Tibial nerve (tissue), 4 donors: ENCODE data around the gene WNT9A. TPM values are rescaled to one million over a fixed set of nuclear protein-coding genes. Genes with fewer than 3 reads are reported as not detected.

Experiments used
- DNase-seq, 2 donors: peaks; one replicate each; pipeline ENCODE4 v3.0.0-alpha.2; 2019; ENCODE audit warnings: low spot score in 2 of 2
- H3K27ac ChIP-seq, 4 donors: fragments of 200-600 bp; sonication (generic) in 3 of 4; one replicate each; pipeline ENCODE4 v1.5.1; 2017 to 2019; ENCODE audit warnings: mild to moderate bottlenecking in 1 of 4
- H3K27me3 ChIP-seq, 2 donors: fragments of 200-600 bp; sonication (generic) in 1 of 2; one replicate each; pipeline versions ENCODE4 v1.5.1 to v1.6.0; 2017 to 2019
- H3K36me3 ChIP-seq, 3 donors: fragments of 200-600 bp; sonication (generic); one replicate each; pipeline ENCODE4 v1.5.1; 2018 to 2019
- H3K4me1 ChIP-seq, 4 donors: fragments of 200-600 bp; sonication (generic) in 3 of 4; one replicate each; pipeline ENCODE4 v1.5.1; 2017 to 2019
- H3K4me3 ChIP-seq, 4 donors: fragments of 200-600 bp; sonication (generic) in 3 of 4; one replicate each; pipeline ENCODE4 v1.5.1; 2017 to 2019; ENCODE audit warnings: mild to moderate bottlenecking in 1 of 4, moderate library complexity in 1 of 4
- H3K9me3 ChIP-seq, 4 donors: fragments of 200-600 bp; sonication (generic) in 3 of 4; one replicate each; pipeline ENCODE4 v1.5.1; 2017 to 2019
- CTCF ChIP-seq, 5 experiments: fragments of 200-600 bp in 3 of 5; fragments of 450-650 bp in 2 of 5; sonication (generic) in 3 of 5; IDR thresholded peaks; one replicate each; pipeline ENCODE4 v1.5.1; 2016 to 2019; ENCODE audit warnings: antibody characterized with exemption in 5 of 5, mild to moderate bottlenecking in 3 of 5, moderate library complexity in 2 of 5
- EP300 ChIP-seq, 2 donors: sonication (generic); formaldehyde crosslinking; IDR thresholded peaks; one replicate each; pipeline ENCODE4 v1.6.1; 2017; ENCODE audit warnings: antibody characterized with exemption in 2 of 2, mild to moderate bottlenecking in 1 of 2
- POLR2A ChIP-seq, 2 donors: fragments of 450-650 bp; IDR thresholded peaks; one replicate each; pipeline ENCODE4 v1.6.1; 2017; ENCODE audit warnings: antibody characterized with exemption in 2 of 2, mild to moderate bottlenecking in 2 of 2, moderate library complexity in 2 of 2
- WGBS, 2 donors: methylation state at CpG; one replicate each; pipeline ENCODE4 v1.1.5; 2018; 5-methylcytosine and 5-hydroxymethylcytosine counted together
- total RNA-seq, 4 donors: library from RNA; depleted of rRNA; stranded (reverse); fragments of >200 nt; gene quantifications; one replicate each; pipeline ENCODE4 v1.1.0, GENCODE V29; 2016

Gene WNT9A
- total RNA-seq, 4 donors from 2014 or later: 5.1 to 12.8 (median 8.5) TPM

GRCh38 chr1:227886993-227887696 lies 60.6 kb downstream of the WNT9A start:
- peak overlapping the region; percentile 34 to 61 (median 52) for H3K4me3 ChIP-seq
- TF ChIP-seq CTCF (IDR thresholded peaks at IDR 0.05) (no peak), POLR2A (IDR thresholded peaks at IDR 0.05) (peak in 1 of 2 donors; percentile 15), EP300 (IDR thresholded peaks at IDR 0.05) (peak in 1 of 2 donors; percentile 20)
- peaks cover 2 to 11% of the 10 kb centered on the region in 2 donors for H3K27me3 ChIP-seq
- H3K4me1 ChIP-seq: peaks cover 0 to 59% (median 21%) of the 10 kb centered on the region in 4 donors
- peak overlapping the region; percentile 72 to 96 (median 91) for H3K27ac ChIP-seq
- H3K9me3 ChIP-seq: no peaks in the 10 kb centered on the region
- no peaks in the 10 kb centered on the region for H3K36me3 ChIP-seq
- 1 to 3% methylated on average over 20 to 27 of the region's 30 CpGs for WGBS, 2 donors
- DNase-seq: peak; percentile 55 to 62

GRCh38 chr1:227886503-227886961 lies 61.2 kb downstream of the WNT9A start:
- 6 to 11% methylated on average over 13 to 18 of the region's 18 CpGs for WGBS, 2 donors

GRCh38 chr1:227885648-227886502 lies 61.9 kb downstream of the WNT9A start:
- Histone ChIP-seq H3K4me1 (peaks cover 0 to 47% (median 21%) of the 10 kb centered on the region in 4 donors), H3K27me3 (peaks cover 2 to 11% of the 10 kb centered on the region in 2 donors), H3K27ac (peak overlapping the region; percentile 72 to 96 (median 91)), H3K4me3 (peak overlapping the region in 1 of 4 donors; percentile 61), H3K9me3 (no peaks in the 10 kb centered on the region), H3K36me3 (no peaks in the 10 kb centered on the region)
- WGBS, 2 donors: 36 to 63% methylated on average over 8 to 10 of the region's 14 CpGs
- TF ChIP-seq POLR2A (IDR thresholded peaks at IDR 0.05) (no peak), EP300 (IDR thresholded peaks at IDR 0.05) (no peak), CTCF (IDR thresholded peaks at IDR 0.05) (no peak)
- DNase-seq: peak; percentile 65 to 72

More at GRCh38 chr1:227886503-227886961, 61.2 kb downstream of the WNT9A start:
- TF ChIP-seq EP300 (IDR thresholded peaks at IDR 0.05) (no peak), POLR2A (IDR thresholded peaks at IDR 0.05) (no peak), CTCF (IDR thresholded peaks at IDR 0.05) (no peak)
- peak in 1 of 2 donors; percentile 10 for DNase-seq
- H3K9me3 ChIP-seq: no peaks in the 10 kb centered on the region
- H3K27ac ChIP-seq: peak overlapping the region; percentile 72 to 96 (median 91)
- peak overlapping the region; percentile 34 to 61 (median 52) for H3K4me3 ChIP-seq
- H3K4me1 ChIP-seq: peaks cover 0 to 53% (median 21%) of the 10 kb centered on the region in 4 donors
- no peaks in the 10 kb centered on the region for H3K36me3 ChIP-seq
- peaks cover 2 to 11% of the 10 kb centered on the region in 2 donors for H3K27me3 ChIP-seq

GRCh38 chr1:227885135-227885647 lies 62.5 kb downstream of the WNT9A start:
- DNase-seq: no peak
- WGBS, 2 donors: 88 to 100% methylated on average over 2 to 8 of the region's 8 CpGs
- Histone ChIP-seq H3K4me1 (peaks cover 0 to 45% (median 21%) of the 10 kb centered on the region in 4 donors), H3K27me3 (peaks cover 2 to 11% of the 10 kb centered on the region in 2 donors), H3K27ac (peak overlapping the region in 2 of 4 donors; percentile 93 to 96), H3K9me3 (no peaks in the 10 kb centered on the region), H3K4me3 (no peak overlapping the region), H3K36me3 (no peaks in the 10 kb centered on the region)
- no peak for TF ChIP-seq CTCF (IDR thresholded peaks at IDR 0.05)
- TF ChIP-seq EP300 (IDR thresholded peaks at IDR 0.05): no peak
- TF ChIP-seq POLR2A (IDR thresholded peaks at IDR 0.05): no peak
